NOMO-1 (cell line): ENCODE data around the gene PGM1.

Experiments used
- DNase-seq, 2 experiments: peaks; one replicate each; lab custom pipeline; 2025; ENCODE audit not compliant: unreplicated experiment in 2 of 2; lab: John Stamatoyannopoulos, UW

Gene PGM1

DNA sequence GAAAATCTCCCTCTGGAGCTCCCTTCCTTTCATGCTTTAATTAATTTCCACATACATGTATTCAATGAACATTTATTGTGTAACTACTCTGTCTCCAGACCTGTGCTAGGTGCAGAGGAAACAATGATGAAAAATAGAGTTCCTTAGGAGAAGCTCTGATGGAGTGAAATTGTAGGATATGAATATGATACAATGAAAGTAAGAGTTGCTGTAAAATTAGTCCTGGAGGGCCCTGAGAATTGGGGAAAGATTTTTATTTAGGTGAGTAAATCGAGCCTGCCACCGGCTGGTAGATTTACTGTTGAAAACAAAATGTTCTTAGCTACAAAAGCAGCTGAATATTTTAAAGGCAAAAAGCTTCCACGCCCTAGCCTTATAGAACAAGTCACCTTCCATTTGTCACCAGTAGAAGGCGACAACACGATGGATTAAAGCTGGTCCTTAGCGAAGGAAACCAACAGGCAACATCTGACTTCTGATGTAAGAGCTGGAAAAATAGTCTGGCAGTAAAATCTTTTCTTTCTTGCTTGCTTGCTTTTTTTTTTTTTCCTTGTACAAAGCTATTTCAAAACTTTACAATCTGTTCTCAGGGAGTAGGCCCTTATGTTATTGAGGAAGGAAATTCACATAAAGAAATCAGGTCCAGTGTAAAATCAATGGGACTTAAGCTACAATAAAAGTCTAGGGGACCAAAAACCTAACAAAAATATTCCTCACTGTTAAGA is 98.7 kb downstream of the PGM1 start:
- peak; percentile 25 to 44 for DNase-seq

- DNase-seq: peak; percentile 45 to 59
These were observed 100.8 kb downstream of the PGM1 start for GRCh38 chr1:63693944-63694571.

- no peak for DNase-seq
These were observed 105.0 kb downstream of the PGM1 start for GRCh38 chr1:63698001-63698838.

- DNase-seq: no peak
These were observed 108.0 kb downstream of the PGM1 start for GRCh38 chr1:63701187-63701586.

- DNase-seq: no peak
These were observed 110.5 kb downstream of the PGM1 start for GRCh38 chr1:63703701-63704107.

- DNase-seq: no peak
These were observed 111.2 kb downstream of the PGM1 start for GRCh38 chr1:63704443-63704842.

- no peak for DNase-seq
These were observed 111.9 kb downstream of the PGM1 start for GRCh38 chr1:63705078-63705477.

GRCh38 chr1:63709267-63709828 is 116.1 kb downstream of the PGM1 start:
- DNase-seq: no peak
